HCT116 (cell line): Measurements from ENCODE around the gene INCA1.

Experiments used
- CEBPB ChIP-seq: IDR thresholded peaks from 2 replicates; pipeline ENCODE4 v1.6.1; 2012; ENCODE audit warnings: low read depth
- EZH2 ChIP-seq: fragments of 200-600 bp; sonication (generic); IDR thresholded peaks from 2 replicates; pipeline ENCODE4 v1.6.1; 2017; ENCODE audit warnings: antibody characterized with exemption, mixed run types
- JUND ChIP-seq: IDR thresholded peaks from 2 replicates; pipeline ENCODE4 v1.6.1; 2012
- POLR2AphosphoS5 ChIP-seq: IDR thresholded peaks from 2 replicates; pipeline ENCODE4 v1.6.1; 2011; ENCODE audit warnings: mild to moderate bottlenecking, low read depth, low read length, moderate library complexity
- REST ChIP-seq: IDR thresholded peaks from 2 replicates; pipeline ENCODE4 v1.6.1; 2012; ENCODE audit warnings: low read depth
- SIN3A ChIP-seq: IDR thresholded peaks from 2 replicates; pipeline ENCODE4 v1.6.1; 2012; ENCODE audit warnings: low read depth
- SP1 ChIP-seq: IDR thresholded peaks from 2 replicates; pipeline ENCODE4 v1.6.1; 2012; ENCODE audit warnings: low read depth
- TF ChIP-seq, protein P1 (sequence below), 3 experiments: fragments of 200-600 bp in 1 of 3; sonication (generic) in 1 of 3; IDR thresholded peaks in 2 of 3; conservative IDR thresholded peaks in 1 of 3; 2 replicates each; pipeline ENCODE4 v1.5.1; 2012 to 2017; ENCODE audit warnings: low read depth in 2 of 3, low read length in 2 of 3, antibody characterized with exemption in 1 of 3, borderline replicate concordance in 1 of 3, control low read depth in 1 of 3, mild to moderate bottlenecking in 1 of 3, mixed read lengths in 1 of 3, mixed run types in 1 of 3, moderate library complexity in 1 of 3; ENCODE audit not compliant: insufficient read depth in 1 of 3
- TF ChIP-seq, protein P2 (sequence below): IDR thresholded peaks from 2 replicates; pipeline ENCODE4 v1.6.1; 2012

DNA sequence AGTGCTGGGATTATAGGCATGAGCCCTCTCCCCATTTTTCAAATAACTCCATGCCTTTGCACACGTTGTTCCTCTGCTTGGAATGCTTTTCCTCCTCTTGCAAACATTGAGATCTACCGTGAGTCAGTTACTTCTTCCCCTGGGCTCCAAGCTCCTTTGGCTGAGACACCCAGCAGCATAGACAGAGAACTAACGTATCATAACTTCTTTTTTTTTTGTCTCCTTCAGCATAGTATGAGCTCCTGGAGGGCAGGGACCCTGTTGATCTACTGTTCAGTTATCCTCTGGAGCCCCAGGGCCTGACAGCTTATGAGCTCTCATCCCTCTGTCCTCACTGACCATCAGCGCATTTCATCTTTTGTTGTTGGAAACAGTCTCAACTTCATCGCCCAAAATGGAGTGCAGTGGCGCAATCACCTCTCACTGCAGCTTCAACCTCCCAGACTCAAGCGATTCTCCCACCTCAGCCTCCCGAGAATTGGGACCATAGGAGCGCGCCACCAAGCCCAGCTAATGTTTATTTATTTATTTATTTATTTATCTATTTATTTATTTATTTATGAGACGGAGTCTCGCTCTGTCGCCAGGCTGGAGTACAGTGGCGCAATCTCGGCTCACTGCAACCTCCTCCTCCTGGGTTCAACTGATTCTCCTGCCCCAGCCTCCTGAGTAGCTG, 31.9 kb downstream of the INCA1 start:
- TF ChIP-seq SP1: no peak
- TF ChIP-seq, protein P1, sequence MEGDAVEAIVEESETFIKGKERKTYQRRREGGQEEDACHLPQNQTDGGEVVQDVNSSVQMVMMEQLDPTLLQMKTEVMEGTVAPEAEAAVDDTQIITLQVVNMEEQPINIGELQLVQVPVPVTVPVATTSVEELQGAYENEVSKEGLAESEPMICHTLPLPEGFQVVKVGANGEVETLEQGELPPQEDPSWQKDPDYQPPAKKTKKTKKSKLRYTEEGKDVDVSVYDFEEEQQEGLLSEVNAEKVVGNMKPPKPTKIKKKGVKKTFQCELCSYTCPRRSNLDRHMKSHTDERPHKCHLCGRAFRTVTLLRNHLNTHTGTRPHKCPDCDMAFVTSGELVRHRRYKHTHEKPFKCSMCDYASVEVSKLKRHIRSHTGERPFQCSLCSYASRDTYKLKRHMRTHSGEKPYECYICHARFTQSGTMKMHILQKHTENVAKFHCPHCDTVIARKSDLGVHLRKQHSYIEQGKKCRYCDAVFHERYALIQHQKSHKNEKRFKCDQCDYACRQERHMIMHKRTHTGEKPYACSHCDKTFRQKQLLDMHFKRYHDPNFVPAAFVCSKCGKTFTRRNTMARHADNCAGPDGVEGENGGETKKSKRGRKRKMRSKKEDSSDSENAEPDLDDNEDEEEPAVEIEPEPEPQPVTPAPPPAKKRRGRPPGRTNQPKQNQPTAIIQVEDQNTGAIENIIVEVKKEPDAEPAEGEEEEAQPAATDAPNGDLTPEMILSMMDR (IDR thresholded peaks at IDR 0.05 in 2 of 3, conservative IDR thresholded peaks at IDR 0.05 in 1 of 3; ENCODE audit: borderline replicate concordance in 1 of 3, insufficient read depth in 1 of 3, low read depth in 2 of 3, low read length in 2 of 3): no peak
- TF ChIP-seq, protein P2, sequence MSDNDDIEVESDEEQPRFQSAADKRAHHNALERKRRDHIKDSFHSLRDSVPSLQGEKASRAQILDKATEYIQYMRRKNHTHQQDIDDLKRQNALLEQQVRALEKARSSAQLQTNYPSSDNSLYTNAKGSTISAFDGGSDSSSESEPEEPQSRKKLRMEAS: no peak
- TF ChIP-seq EZH2: no peak
- TF ChIP-seq REST: no peak
- no peak for TF ChIP-seq JUND
- no peak for TF ChIP-seq POLR2AphosphoS5
- no peak for TF ChIP-seq CEBPB
- no peak for TF ChIP-seq SIN3A
